ENCODE data around the gene LYPD6B. TPM values are rescaled to one million over a fixed set of nuclear protein-coding genes. Genes with fewer than 3 reads are reported as not detected.

LYPD6B gene
- total and polyA plus RNA-seq, 9 donors: 0.17 to 17.0 (median 1.2) TPM; not detected in 2

GRCh38 chr2:149164296-149164695 lies 125.8 kb downstream of the LYPD6B start:
- TF ChIP-seq POLR2A (IDR thresholded peaks at IDR 0.05): no peak
- no peak for TF ChIP-seq CTCF (IDR thresholded peaks at IDR 0.05)
- no peak for TF ChIP-seq EP300 (IDR thresholded peaks at IDR 0.05)
- no peak overlapping the region for H3K4me3 ChIP-seq
- intact Hi-C loops (cut with DNase I): no loop called here

GRCh38 chr2:149164827-149165226 lies 126.3 kb downstream of the LYPD6B start:
- no peak overlapping the region for H3K4me3 ChIP-seq
- intact Hi-C loops (cut with DNase I): no loop called here
- no peaks in the 10 kb centered on the region for H3K27me3 ChIP-seq
- H3K36me3 ChIP-seq: no peaks in the 10 kb centered on the region
- no peaks in the 10 kb centered on the region for H3K9me3 ChIP-seq
- no peaks in the 10 kb centered on the region for H3K4me1 ChIP-seq (ENCODE audit: insufficient read depth)
- H3K27ac ChIP-seq: no peak overlapping the region
- TF ChIP-seq POLR2A (IDR thresholded peaks at IDR 0.05): no peak
- TF ChIP-seq CTCF (IDR thresholded peaks at IDR 0.05): no peak
- no peak for TF ChIP-seq EP300 (IDR thresholded peaks at IDR 0.05)
- no peak for DNase-seq

More at GRCh38 chr2:149164296-149164695, 125.8 kb downstream of the LYPD6B start:
- Histone ChIP-seq H3K36me3 (no peaks in the 10 kb centered on the region), H3K27ac (no peak overlapping the region), H3K27me3 (no peaks in the 10 kb centered on the region), H3K4me1 (ENCODE audit: insufficient read depth) (no peaks in the 10 kb centered on the region), H3K9me3 (no peaks in the 10 kb centered on the region)
- whole genome bisulfite sequencing, 3 donors: 78 to 93% (median 81%) methylated on average over 1 of the region's 1 CpG
- no peak for DNase-seq

GRCh38 chr2:149167001-149167780 lies 128.7 kb downstream of the LYPD6B start:
- Histone ChIP-seq H3K27ac (no peak overlapping the region), H3K36me3 (no peaks in the 10 kb centered on the region), H3K4me1 (ENCODE audit: insufficient read depth) (no peaks in the 10 kb centered on the region), H3K27me3 (no peaks in the 10 kb centered on the region), H3K4me3 (no peak overlapping the region), H3K9me3 (no peaks in the 10 kb centered on the region)
- intact Hi-C loops (cut with DNase I): no loop called here
- WGBS, 3 donors: 30 to 42% (median 41%) methylated on average over 5 of the region's 5 CpGs
- DNase-seq: no peak
- TF ChIP-seq POLR2A (IDR thresholded peaks at IDR 0.05) (no peak), CTCF (IDR thresholded peaks at IDR 0.05) (no peak), EP300 (IDR thresholded peaks at IDR 0.05) (no peak)

- Histone ChIP-seq H3K4me3 (no peak overlapping the region), H3K27me3 (no peaks in the 10 kb centered on the region), H3K27ac (no peak overlapping the region), H3K36me3 (no peaks in the 10 kb centered on the region), H3K4me1 (ENCODE audit: insufficient read depth) (no peaks in the 10 kb centered on the region), H3K9me3 (no peaks in the 10 kb centered on the region)
- TF ChIP-seq EP300 (IDR thresholded peaks at IDR 0.05): no peak
- no peak for TF ChIP-seq CTCF (IDR thresholded peaks at IDR 0.05)
- no peak for TF ChIP-seq POLR2A (IDR thresholded peaks at IDR 0.05)
- no peak for DNase-seq
- 58 to 64% (median 62%) methylated on average over 4 of the region's 4 CpGs for WGBS, 3 donors
- intact Hi-C loops (cut with DNase I): no loop called here
These were observed 129.4 kb downstream of the LYPD6B start for GRCh38 chr2:149167941-149168340.

All from ovary (tissue), 9 donors.